HCT116 (cell line): Measurements from ENCODE around the gene BNC2. TPM values are rescaled to one million over a fixed set of nuclear protein-coding genes. Genes with fewer than 3 reads are reported as not detected.

ENCODE experiments used
- ATAC-seq: fragments of 200-7000 bp; cut with Tn5 transposase; 2 replicates; pipeline ENCODE4 v1.9.1; 2020; ENCODE audit warnings: mild to moderate bottlenecking, moderate library complexity
- BruUV-seq: library from RNA; stranded (reverse); fragments of 400-500 nt; replicated peaks from 2 replicates; lab custom pipeline; 2021; lab: Mats Ljungman, UMichigan
- CTCF ChIA-PET: fragments of 300-600 bp; sonication (Branson Sonifier 250); formaldehyde crosslinking; loops from one replicate; lab custom pipeline; 2021; ENCODE audit warnings: antibody characterized with exemption; lab: Charles Lee
- POLR2A ChIA-PET: fragments of 300-600, 350-600 bp; sonication (Branson Sonifier 250); formaldehyde crosslinking; loops from one replicate; lab custom pipeline; 2021; ENCODE audit warnings: antibody characterized with exemption; lab: Charles Lee
- RAD21 ChIA-PET, 2 experiments: fragments of 300-600 bp; sonication (Branson Sonifier 250); formaldehyde crosslinking; loops; one replicate each; lab custom pipeline; 2023; ENCODE audit warnings: low total read pairs in 2 of 2; ENCODE audit not compliant: uncharacterized antibody in 2 of 2, unreplicated experiment in 2 of 2, low non-redundant PET in 1 of 2; lab: Charles Lee
- DNase-seq: peaks from one replicate; pipeline ENCODE4 v3.0.0-alpha.2; 2010; ENCODE audit warnings: low read depth, low spot score
- H2AFZ ChIP-seq: fragments of 200-600 bp; shearing (Covaris generic), sonication (generic); 2 replicates; pipeline ENCODE4 v1.6.1; 2017; ENCODE audit warnings: low read depth, mixed run types, mixed read lengths, antibody characterized with exemption, low read length; ENCODE audit not compliant: poor library complexity, severe bottlenecking
- H3K27ac ChIP-seq: 2 replicates; pipeline ENCODE4 v1.5.1; 2012; ENCODE audit warnings: low read depth, low read length
- H3K27me3 ChIP-seq: fragments of 200-600 bp; sonication (generic); 2 replicates; pipeline ENCODE4 v1.6.1; 2016; ENCODE audit warnings: mixed run types, low read length, mixed read lengths; ENCODE audit not compliant: insufficient read depth
- H3K36me3 ChIP-seq, 2 experiments: fragments of 200-500 bp in 1 of 2; fragments of 200-600 bp in 1 of 2; sonication (Bioruptor generic) in 1 of 2; sonication (generic) in 1 of 2; 2 replicates each; pipeline versions ENCODE4 v1.5.1 to v1.6.1; 2014 to 2016; ENCODE audit warnings: low read length in 2 of 2, inconsistent platforms in 1 of 2, mixed read lengths in 1 of 2, mixed run types in 1 of 2; ENCODE audit not compliant: insufficient read depth in 2 of 2, control insufficient read depth in 1 of 2
- H3K4me1 ChIP-seq, 2 experiments: fragments of 200-600 bp in 1 of 2; sonication (generic) in 1 of 2; 2 replicates each; pipeline versions ENCODE4 v1.5.1 to v1.6.1; 2012 to 2017; ENCODE audit warnings: low read length in 2 of 2, inconsistent platforms in 1 of 2, mild to moderate bottlenecking in 1 of 2, mixed read lengths in 1 of 2, mixed run types in 1 of 2, moderate library complexity in 1 of 2; ENCODE audit not compliant: insufficient read depth in 2 of 2, control insufficient read depth in 1 of 2
- H3K4me2 ChIP-seq: fragments of 200-600 bp; sonication (generic); 2 replicates; pipeline ENCODE4 v1.6.1; 2017; ENCODE audit warnings: mixed run types, low read length, mixed read lengths
- H3K4me3 ChIP-seq, 2 experiments: fragments of 200-600 bp in 1 of 2; sonication (generic) in 1 of 2; replicated peaks in 1 of 2; 2 replicates each; pipeline ENCODE4 v1.5.1; 2011 to 2016; ENCODE audit warnings: low read length in 2 of 2, control low read depth in 1 of 2, low read depth in 1 of 2, mild to moderate bottlenecking in 1 of 2, mixed read lengths in 1 of 2, mixed run types in 1 of 2
- H3K79me2 ChIP-seq: fragments of 200-600 bp; sonication (generic); 2 replicates; pipeline ENCODE4 v1.6.1; 2017; ENCODE audit warnings: mild to moderate bottlenecking, mixed run types, low read length, moderate library complexity, mixed read lengths; ENCODE audit not compliant: insufficient read depth
- H3K9ac ChIP-seq: fragments of 200-600 bp; sonication (generic); 2 replicates; pipeline ENCODE4 v1.6.1; 2016; ENCODE audit warnings: low read length, mixed read lengths
- H3K9me2 ChIP-seq: fragments of 200-600 bp; sonication (generic), shearing (Covaris generic); 2 replicates; pipeline ENCODE4 v1.6.1; 2017; ENCODE audit warnings: mixed run types, mild to moderate bottlenecking, moderate library complexity; ENCODE audit not compliant: insufficient read depth
- H3K9me3 ChIP-seq, 2 experiments: fragments of 200-500 bp in 1 of 2; fragments of 200-600 bp in 1 of 2; sonication (Bioruptor generic) in 1 of 2; sonication (generic) in 1 of 2; 2 replicates each; pipeline ENCODE4 v1.6.1; 2014 to 2017; ENCODE audit warnings: low read length in 2 of 2, mixed read lengths in 2 of 2, inconsistent platforms in 1 of 2, low read depth in 1 of 2, mild to moderate bottlenecking in 1 of 2, mixed run types in 1 of 2, moderate library complexity in 1 of 2; ENCODE audit not compliant: control insufficient read depth in 1 of 2, insufficient read depth in 1 of 2
- H4K20me1 ChIP-seq: fragments of 200-600 bp; sonication (generic), shearing (Covaris generic); 2 replicates; pipeline ENCODE4 v1.6.1; 2017; ENCODE audit warnings: mixed run types, mild to moderate bottlenecking, moderate library complexity; ENCODE audit not compliant: insufficient read depth
- CBX3 ChIP-seq: IDR thresholded peaks from 2 replicates; pipeline ENCODE4 v1.6.1; 2012; ENCODE audit warnings: low read depth
- CEBPB ChIP-seq: IDR thresholded peaks from 2 replicates; pipeline ENCODE4 v1.6.1; 2012; ENCODE audit warnings: low read depth
- CTCF ChIP-seq, 3 experiments: fragments of 200-600 bp in 1 of 3; sonication (generic) in 1 of 3; IDR thresholded peaks in 2 of 3; conservative IDR thresholded peaks in 1 of 3; 2 replicates each; pipeline ENCODE4 v1.5.1; 2012 to 2017; ENCODE audit warnings: low read depth in 2 of 3, low read length in 2 of 3, antibody characterized with exemption in 1 of 3, borderline replicate concordance in 1 of 3, control low read depth in 1 of 3, mild to moderate bottlenecking in 1 of 3, mixed read lengths in 1 of 3, mixed run types in 1 of 3, moderate library complexity in 1 of 3; ENCODE audit not compliant: insufficient read depth in 1 of 3
- EGR1 ChIP-seq: IDR thresholded peaks from 2 replicates; pipeline ENCODE4 v1.6.1; 2012; ENCODE audit warnings: low read depth
- ELF1 ChIP-seq: IDR thresholded peaks from 2 replicates; pipeline ENCODE4 v1.6.1; 2012; ENCODE audit warnings: low read depth, borderline replicate concordance
- EZH2 ChIP-seq: fragments of 200-600 bp; sonication (generic); IDR thresholded peaks from 2 replicates; pipeline ENCODE4 v1.6.1; 2017; ENCODE audit warnings: antibody characterized with exemption, mixed run types
- EZH2phosphoT487 ChIP-seq: fragments of 200-600 bp; IDR thresholded peaks from 2 replicates; pipeline ENCODE4 v1.6.1; 2018; ENCODE audit warnings: antibody characterized with exemption, borderline replicate concordance
- JUND ChIP-seq: IDR thresholded peaks from 2 replicates; pipeline ENCODE4 v1.6.1; 2012
- MAX ChIP-seq: IDR thresholded peaks from 2 replicates; pipeline ENCODE4 v1.6.1; 2012
- POLR2A ChIP-seq: IDR thresholded peaks from 2 replicates; pipeline ENCODE4 v1.7.0; 2011; ENCODE audit warnings: borderline replicate concordance; ENCODE audit not compliant: insufficient read depth, insufficient read length; ENCODE audit errors: extremely low read depth
- POLR2AphosphoS5 ChIP-seq: IDR thresholded peaks from 2 replicates; pipeline ENCODE4 v1.6.1; 2011; ENCODE audit warnings: mild to moderate bottlenecking, low read depth, low read length, moderate library complexity
- RAD21 ChIP-seq: IDR thresholded peaks from 2 replicates; pipeline ENCODE4 v1.6.1; 2012; ENCODE audit warnings: low read depth, mild to moderate bottlenecking
- REST ChIP-seq: IDR thresholded peaks from 2 replicates; pipeline ENCODE4 v1.6.1; 2012; ENCODE audit warnings: low read depth
- SIN3A ChIP-seq: IDR thresholded peaks from 2 replicates; pipeline ENCODE4 v1.6.1; 2012; ENCODE audit warnings: low read depth
- SP1 ChIP-seq: IDR thresholded peaks from 2 replicates; pipeline ENCODE4 v1.6.1; 2012; ENCODE audit warnings: low read depth
- TCF7L2 ChIP-seq: IDR thresholded peaks from 2 replicates; pipeline ENCODE4 v1.7.0; 2011; ENCODE audit warnings: borderline replicate concordance, inconsistent platforms; ENCODE audit not compliant: insufficient read depth, insufficient read length; ENCODE audit errors: extremely low read depth
- ZFX ChIP-seq: fragments of 450-650 bp; IDR thresholded peaks from 2 replicates; pipeline ENCODE4 v1.6.1; 2017
- ZNF274 ChIP-seq: fragments of 200-500 bp; sonication (Bioruptor generic); IDR thresholded peaks from 2 replicates; pipeline ENCODE4 v1.6.1; 2014; ENCODE audit warnings: mild to moderate bottlenecking, low read depth, low read length, inconsistent platforms
- intact Hi-C: fragments of 100-400 bp; cut with micrococcal nuclease; formaldehyde crosslinking; loops from 2 replicates; pipeline ENCODE4 v1.10.0; 2022
- total RNA-seq: library from RNA; stranded (reverse); gene quantifications from one replicate; pipeline ENCODE4 v1.2.1, GENCODE V29; 2021; ENCODE audit not compliant: unreplicated experiment

Gene BNC2
- total RNA-seq, 1 experiment from 2014 or later, result 0.37 TPM

GRCh38 chr9:16422114-16422513 is 448.4 kb downstream of the BNC2 start:
- no peak overlapping the region for H3K9ac ChIP-seq
- H3K79me2 ChIP-seq, result no peaks in the 10 kb centered on the region
- H4K20me1 ChIP-seq, result no peaks in the 10 kb centered on the region
- DNase-seq, result no peak
- H3K9me3 ChIP-seq, result no peaks in the 10 kb centered on the region
- no peak for ATAC-seq
- TF ChIP-seq ELF1 (no peak), JUND (no peak), ZNF274 (no peak), REST (no peak), POLR2A (no peak), SIN3A (no peak), POLR2AphosphoS5 (no peak), RAD21 (no peak), EZH2 (no peak), MAX (no peak), EZH2phosphoT487 (no peak), SP1 (no peak), ZFX (no peak), TCF7L2 (no peak), EGR1 (no peak), CEBPB (no peak), CBX3 (no peak), CTCF (IDR thresholded peaks at IDR 0.05 in 2 of 3, conservative IDR thresholded peaks at IDR 0.05 in 1 of 3; ENCODE audit: borderline replicate concordance in 1 of 3, insufficient read depth in 1 of 3, low read depth in 2 of 3, low read length in 2 of 3) (no peak)
- H3K4me2 ChIP-seq, result no peak overlapping the region
- intact Hi-C loops, result no loop called here
- no peak overlapping the region for H3K4me3 ChIP-seq
- POLR2A ChIA-PET, result no interaction called here
- CTCF ChIA-PET, result no interaction called here
- no peak overlapping the region for H3K27ac ChIP-seq
- peaks cover 28% of the 10 kb centered on the region; the same call in 1 of the 2 replicates for H3K27me3 ChIP-seq
- no peaks in the 10 kb centered on the region for H3K36me3 ChIP-seq
- no peaks in the 10 kb centered on the region for H3K9me2 ChIP-seq
- BruUV-seq, result no TSS peak
- no peaks in the 10 kb centered on the region for H3K4me1 ChIP-seq
- no peak overlapping the region for H2AFZ ChIP-seq
- RAD21 ChIA-PET, result no interaction called here
